Breast epithelium (tissue), 4 donors: ENCODE data around the gene MRGPRD. TPM values are rescaled to one million over a fixed set of nuclear protein-coding genes. Genes with fewer than 3 reads are reported as not detected.

Experiments used
- DNase-seq, 2 donors: peaks; one replicate each; pipeline ENCODE4 v3.0.0-alpha.2; 2019; ENCODE audit warnings: low spot score in 2 of 2
- H3K27ac ChIP-seq, 2 donors: fragments of 200-600 bp; sonication (generic) in 1 of 2; one replicate each; pipeline ENCODE4 v1.5.1; 2016 to 2019; ENCODE audit warnings: mild to moderate bottlenecking in 1 of 2
- H3K27me3 ChIP-seq, 2 donors: fragments of 200-600 bp; sonication (generic) in 1 of 2; one replicate each; pipeline versions ENCODE4 v1.5.1 to v1.6.0; 2017 to 2019; ENCODE audit warnings: control low read depth in 1 of 2, mild to moderate bottlenecking in 1 of 2
- H3K36me3 ChIP-seq: fragments of 200-600 bp; one replicate; pipeline ENCODE4 v1.5.1; 2019
- H3K4me1 ChIP-seq, 2 donors: fragments of 200-600 bp; sonication (generic); one replicate each; pipeline ENCODE4 v1.5.1; 2016 to 2019; ENCODE audit warnings: control low read depth in 1 of 2
- H3K4me3 ChIP-seq, 3 donors: fragments of 200-600 bp; sonication (generic); 1 replicate in 2 of 3; 2 replicates in 1 of 3; pipeline ENCODE4 v1.5.1; 2016 to 2019; ENCODE audit warnings: mild to moderate bottlenecking in 3 of 3, moderate library complexity in 2 of 3
- H3K9me3 ChIP-seq, 2 donors: fragments of 200-600 bp; sonication (generic) in 1 of 2; one replicate each; pipeline ENCODE4 v1.5.1; 2016 to 2019; ENCODE audit warnings: control low read depth in 1 of 2
- POLR2A ChIP-seq: fragments of 450-650 bp; IDR thresholded peaks from one replicate; pipeline ENCODE4 v1.6.1; 2016; ENCODE audit warnings: antibody characterized with exemption, mild to moderate bottlenecking, moderate library complexity
- POLR2AphosphoS5 ChIP-seq, 3 donors: sonication (generic); formaldehyde crosslinking; IDR thresholded peaks; one replicate each; pipeline ENCODE4 v1.6.1; 2017; ENCODE audit warnings: antibody characterized with exemption in 3 of 3
- intact Hi-C: fragments of 100-400 bp; cut with DNase I; formaldehyde crosslinking; loops from one replicate; pipeline ENCODE4 v1.15.1; 2023; ENCODE audit warnings: low total_unique reads
- total RNA-seq, 3 donors: library from RNA; depleted of rRNA; stranded (reverse); fragments of >200 nt; gene quantifications; one replicate each; pipeline ENCODE4 v1.1.0, GENCODE V29; 2016
- TF ChIP-seq, protein P1 (sequence below), 3 donors: fragments of 450-650 bp; IDR thresholded peaks; one replicate each; pipeline ENCODE4 v1.5.1; 2016 to 2017; ENCODE audit warnings: antibody characterized with exemption in 3 of 3, mild to moderate bottlenecking in 3 of 3, moderate library complexity in 3 of 3

MRGPRD gene
- total RNA-seq, 3 donors from 2014 or later, result not detected

DNA sequence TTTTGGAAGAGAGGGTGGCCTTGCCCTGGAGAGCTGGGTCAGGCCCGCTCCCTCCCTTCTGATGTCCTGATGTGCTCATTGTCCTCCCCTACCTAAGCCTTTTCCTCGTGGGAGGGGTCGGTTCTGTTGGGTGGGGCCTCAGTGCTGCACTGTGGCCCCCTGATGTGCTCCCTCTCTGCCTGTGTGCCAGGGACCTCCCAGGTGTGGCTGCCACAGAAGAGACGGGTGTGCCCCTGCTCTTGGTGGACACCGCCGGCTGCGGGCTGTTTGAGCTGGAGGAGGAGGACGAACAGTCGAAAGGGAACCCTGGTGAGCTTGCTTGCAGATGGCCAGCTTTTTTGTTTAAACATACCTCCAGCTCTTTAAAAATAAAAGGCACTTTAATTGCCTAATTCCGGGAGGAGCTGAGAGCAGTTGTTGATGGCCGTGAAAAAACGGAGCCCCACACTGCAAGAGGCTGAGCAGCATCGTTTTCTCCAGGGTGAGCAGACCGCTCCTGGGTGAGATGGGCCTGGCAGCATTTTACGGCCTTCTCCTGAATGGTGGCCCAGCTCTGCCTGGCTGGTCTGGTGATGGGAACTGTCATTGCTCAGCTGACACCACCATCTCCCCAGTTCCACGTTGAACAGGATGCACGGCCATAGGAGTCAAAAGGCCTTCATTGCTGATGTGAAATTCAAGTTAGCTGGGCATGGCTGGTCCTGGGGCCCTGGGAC lies 47.0 kb downstream of the MRGPRD start:
- Histone ChIP-seq H3K4me3 (no peak overlapping the region), H3K36me3 (no peaks in the 10 kb centered on the region), H3K9me3 (no peaks in the 10 kb centered on the region), H3K27me3 (no peaks in the 10 kb centered on the region), H3K4me1 (no peaks in the 10 kb centered on the region), H3K27ac (no peak overlapping the region)
- DNase-seq, result no peak
- intact Hi-C loops, result no loop called here
- TF ChIP-seq POLR2AphosphoS5 (IDR thresholded peaks at IDR 0.05) (no peak), POLR2A (no peak)
- TF ChIP-seq, protein P1, sequence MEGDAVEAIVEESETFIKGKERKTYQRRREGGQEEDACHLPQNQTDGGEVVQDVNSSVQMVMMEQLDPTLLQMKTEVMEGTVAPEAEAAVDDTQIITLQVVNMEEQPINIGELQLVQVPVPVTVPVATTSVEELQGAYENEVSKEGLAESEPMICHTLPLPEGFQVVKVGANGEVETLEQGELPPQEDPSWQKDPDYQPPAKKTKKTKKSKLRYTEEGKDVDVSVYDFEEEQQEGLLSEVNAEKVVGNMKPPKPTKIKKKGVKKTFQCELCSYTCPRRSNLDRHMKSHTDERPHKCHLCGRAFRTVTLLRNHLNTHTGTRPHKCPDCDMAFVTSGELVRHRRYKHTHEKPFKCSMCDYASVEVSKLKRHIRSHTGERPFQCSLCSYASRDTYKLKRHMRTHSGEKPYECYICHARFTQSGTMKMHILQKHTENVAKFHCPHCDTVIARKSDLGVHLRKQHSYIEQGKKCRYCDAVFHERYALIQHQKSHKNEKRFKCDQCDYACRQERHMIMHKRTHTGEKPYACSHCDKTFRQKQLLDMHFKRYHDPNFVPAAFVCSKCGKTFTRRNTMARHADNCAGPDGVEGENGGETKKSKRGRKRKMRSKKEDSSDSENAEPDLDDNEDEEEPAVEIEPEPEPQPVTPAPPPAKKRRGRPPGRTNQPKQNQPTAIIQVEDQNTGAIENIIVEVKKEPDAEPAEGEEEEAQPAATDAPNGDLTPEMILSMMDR (IDR thresholded peaks at IDR 0.05), result no peak

DNA sequence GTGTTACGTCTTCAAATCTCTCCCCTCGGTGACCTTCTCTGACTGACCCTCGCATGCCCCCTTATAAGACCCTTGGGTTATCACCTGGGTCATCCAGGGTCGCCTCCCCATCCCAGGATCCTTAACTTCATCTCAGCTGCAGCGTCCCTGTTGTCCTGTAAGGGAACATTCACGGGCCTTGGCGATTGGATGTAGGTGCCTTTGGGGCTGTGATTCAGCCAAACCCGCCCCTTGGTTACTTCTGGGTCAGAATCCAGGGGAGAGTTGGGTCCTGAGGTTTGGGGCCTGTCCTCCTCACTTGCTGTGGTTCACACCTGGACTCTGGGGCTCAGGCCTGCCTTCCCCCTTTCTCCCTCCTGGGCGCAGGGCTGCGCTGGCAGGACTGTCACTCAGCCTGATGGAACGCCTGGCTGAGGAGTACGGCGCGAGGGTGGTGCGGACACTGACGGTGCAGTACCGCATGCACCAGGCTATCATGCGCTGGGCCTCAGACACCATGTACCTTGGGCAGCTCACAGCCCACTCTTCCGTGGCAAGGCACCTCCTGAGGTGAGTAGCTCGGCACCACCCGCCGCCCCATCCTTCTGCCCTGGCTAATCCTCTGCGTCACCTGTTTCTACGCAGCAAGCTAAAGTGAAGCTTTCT lies 47.7 kb downstream of the MRGPRD start:
- TF ChIP-seq, protein P1 (IDR thresholded peaks at IDR 0.05), result no peak
- TF ChIP-seq POLR2AphosphoS5 (IDR thresholded peaks at IDR 0.05) (no peak), POLR2A (no peak)
- Histone ChIP-seq H3K27ac (no peak overlapping the region), H3K27me3 (no peaks in the 10 kb centered on the region), H3K4me3 (no peak overlapping the region), H3K9me3 (no peaks in the 10 kb centered on the region), H3K4me1 (no peaks in the 10 kb centered on the region), H3K36me3 (no peaks in the 10 kb centered on the region)
- no peak for DNase-seq
- intact Hi-C loops, result no loop called here

DNA sequence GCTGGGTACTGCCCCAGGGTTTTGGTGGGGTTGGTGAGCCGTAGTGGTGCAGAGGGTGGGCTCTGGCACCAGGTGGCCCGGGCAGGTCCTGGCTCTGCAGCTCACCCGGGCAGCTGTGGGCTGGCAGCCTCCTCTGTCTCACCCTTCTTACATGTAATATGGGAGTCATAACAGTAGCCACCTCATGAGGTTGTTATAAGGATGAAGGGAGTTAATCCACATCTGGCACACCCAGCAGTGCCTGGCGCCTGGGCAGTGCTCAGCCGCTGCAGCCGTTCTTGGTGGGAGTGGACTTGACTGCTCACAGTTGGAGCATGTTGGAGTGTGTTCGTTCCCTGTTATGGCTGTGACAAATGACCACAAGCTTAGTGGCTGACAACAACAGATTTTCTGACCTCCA lies 48.4 kb downstream of the MRGPRD start:
- no peaks in the 10 kb centered on the region for H3K36me3 ChIP-seq
- no peak overlapping the region for H3K27ac ChIP-seq
- DNase-seq, result no peak
- no peaks in the 10 kb centered on the region for H3K27me3 ChIP-seq
- intact Hi-C loops, result no loop called here
- no peaks in the 10 kb centered on the region for H3K4me1 ChIP-seq
- H3K4me3 ChIP-seq, result no peak overlapping the region
- H3K9me3 ChIP-seq, result no peaks in the 10 kb centered on the region
- TF ChIP-seq POLR2AphosphoS5 (IDR thresholded peaks at IDR 0.05) (no peak), POLR2A (no peak)
- TF ChIP-seq, protein P1 (IDR thresholded peaks at IDR 0.05), result no peak

DNA sequence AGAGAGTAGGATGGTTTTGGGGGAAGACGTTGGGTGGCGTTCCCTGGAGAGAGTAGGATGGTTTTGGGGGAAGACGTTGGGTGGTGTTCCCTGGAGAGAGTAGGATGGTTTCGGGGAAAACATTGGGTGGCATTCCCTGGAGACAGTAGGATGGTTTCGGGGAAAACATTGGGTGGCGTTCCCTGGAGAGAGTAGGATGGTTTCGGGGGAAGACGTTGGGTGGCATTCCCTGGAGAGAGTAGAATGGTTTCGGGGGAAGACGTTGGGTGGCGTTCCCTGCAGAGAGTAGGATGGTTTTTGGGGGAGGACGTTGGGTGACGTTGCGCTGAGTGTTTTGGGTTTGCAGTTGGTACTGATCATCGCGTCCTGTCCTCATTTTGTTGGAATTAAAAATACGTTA lies 48.9 kb downstream of the MRGPRD start:
- Histone ChIP-seq H3K27me3 (no peaks in the 10 kb centered on the region), H3K4me1 (no peaks in the 10 kb centered on the region), H3K9me3 (no peaks in the 10 kb centered on the region), H3K27ac (no peak overlapping the region), H3K36me3 (no peaks in the 10 kb centered on the region), H3K4me3 (no peak overlapping the region)
- no peak for DNase-seq
- TF ChIP-seq, protein P1 (IDR thresholded peaks at IDR 0.05), result no peak
- no peak for TF ChIP-seq POLR2A
- TF ChIP-seq POLR2AphosphoS5 (IDR thresholded peaks at IDR 0.05), result no peak
- intact Hi-C loops, result loop anchor here (1.0 kb wide), 1 partner anchor 21 kb away; no protein-coding TSS in a partner anchor
